Measurements from ENCODE around the gene CAPN12.

The CAPN12 gene

DNA sequence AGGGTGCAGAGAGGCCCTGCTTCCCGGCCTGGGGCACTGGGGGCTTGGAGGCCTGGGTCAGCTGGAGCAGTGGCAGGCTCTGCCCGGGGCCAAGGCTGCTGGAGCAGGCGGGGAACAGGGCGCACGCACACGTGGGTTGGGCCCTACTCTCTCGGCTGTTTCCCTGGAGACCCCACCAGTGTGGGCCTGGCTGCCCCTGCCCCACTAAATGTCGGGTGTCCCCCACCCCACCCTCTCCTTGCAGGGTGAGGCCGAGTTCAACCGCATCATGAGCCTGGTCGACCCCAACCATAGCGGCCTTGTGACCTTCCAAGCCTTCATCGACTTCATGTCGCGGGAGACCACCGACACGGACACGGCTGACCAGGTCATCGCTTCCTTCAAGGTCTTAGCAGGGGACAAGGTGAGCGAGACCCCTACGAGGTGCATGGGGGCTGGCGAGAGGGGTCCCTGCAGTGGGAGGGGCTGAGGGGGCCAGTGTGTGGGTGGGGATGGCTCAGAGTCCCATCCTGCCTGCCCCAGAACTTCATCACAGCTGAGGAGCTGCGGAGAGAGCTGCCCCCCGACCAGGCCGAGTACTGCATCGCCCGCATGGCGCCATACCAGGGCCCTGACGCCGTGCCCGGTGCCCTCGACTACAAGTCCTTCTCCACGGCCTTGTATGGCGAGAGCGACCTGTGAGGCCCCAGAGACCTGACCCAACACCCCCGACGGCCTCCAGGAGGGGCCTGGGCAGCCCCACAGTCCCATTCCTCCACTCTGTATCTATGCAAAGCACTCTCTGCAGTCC, 15.3 kb downstream of the CAPN12 start:
- no peak overlapping the region for H3K4me3 ChIP-seq (ENCODE audit: low read depth, low read length)

GRCh38 chr19:38727868-38728660, 16.2 kb downstream of the CAPN12 start:
- H3K4me3 ChIP-seq (ENCODE audit: low read depth, low read length), result no peak overlapping the region
- TF ChIP-seq, protein P1, sequence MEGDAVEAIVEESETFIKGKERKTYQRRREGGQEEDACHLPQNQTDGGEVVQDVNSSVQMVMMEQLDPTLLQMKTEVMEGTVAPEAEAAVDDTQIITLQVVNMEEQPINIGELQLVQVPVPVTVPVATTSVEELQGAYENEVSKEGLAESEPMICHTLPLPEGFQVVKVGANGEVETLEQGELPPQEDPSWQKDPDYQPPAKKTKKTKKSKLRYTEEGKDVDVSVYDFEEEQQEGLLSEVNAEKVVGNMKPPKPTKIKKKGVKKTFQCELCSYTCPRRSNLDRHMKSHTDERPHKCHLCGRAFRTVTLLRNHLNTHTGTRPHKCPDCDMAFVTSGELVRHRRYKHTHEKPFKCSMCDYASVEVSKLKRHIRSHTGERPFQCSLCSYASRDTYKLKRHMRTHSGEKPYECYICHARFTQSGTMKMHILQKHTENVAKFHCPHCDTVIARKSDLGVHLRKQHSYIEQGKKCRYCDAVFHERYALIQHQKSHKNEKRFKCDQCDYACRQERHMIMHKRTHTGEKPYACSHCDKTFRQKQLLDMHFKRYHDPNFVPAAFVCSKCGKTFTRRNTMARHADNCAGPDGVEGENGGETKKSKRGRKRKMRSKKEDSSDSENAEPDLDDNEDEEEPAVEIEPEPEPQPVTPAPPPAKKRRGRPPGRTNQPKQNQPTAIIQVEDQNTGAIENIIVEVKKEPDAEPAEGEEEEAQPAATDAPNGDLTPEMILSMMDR (IDR thresholded peaks at IDR 0.05; ENCODE audit: low read depth, low read length), result no peak

More for the DNA sequence above, 15.3 kb downstream of the CAPN12 start:
- TF ChIP-seq, protein P1 (IDR thresholded peaks at IDR 0.05; ENCODE audit: low read depth, low read length), result no peak

DNA sequence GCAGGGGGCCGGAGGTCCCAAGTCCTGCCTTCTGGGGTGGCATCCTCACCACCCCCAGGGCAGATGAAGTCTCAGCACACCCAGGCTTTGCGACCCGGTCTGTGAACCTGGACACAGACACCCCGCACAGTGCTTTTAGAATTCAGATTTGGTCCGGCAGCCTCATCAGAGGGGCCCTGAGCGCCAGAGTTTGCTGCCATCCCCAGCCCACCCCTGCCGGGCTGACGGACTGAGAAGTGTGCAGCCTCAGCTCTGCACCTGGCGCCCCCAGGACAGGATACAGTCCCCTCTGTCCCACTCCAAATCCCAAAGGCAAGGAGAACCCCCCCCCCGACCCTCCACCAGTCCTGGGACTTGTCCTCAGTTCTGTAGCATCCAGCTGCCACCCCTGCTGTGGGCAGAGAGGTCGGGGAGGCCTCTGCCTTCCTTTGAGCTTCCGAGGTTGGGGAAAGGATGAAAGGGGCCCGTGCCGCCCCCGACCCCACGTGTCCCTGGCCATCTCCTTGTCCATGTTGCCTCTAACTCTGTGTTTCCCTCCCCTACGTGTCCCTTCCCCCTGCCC, 16.9 kb downstream of the CAPN12 start:
- no peak overlapping the region for H3K4me3 ChIP-seq (ENCODE audit: low read depth, low read length)
- TF ChIP-seq, protein P1 (IDR thresholded peaks at IDR 0.05; ENCODE audit: low read depth, low read length), result no peak

DNA sequence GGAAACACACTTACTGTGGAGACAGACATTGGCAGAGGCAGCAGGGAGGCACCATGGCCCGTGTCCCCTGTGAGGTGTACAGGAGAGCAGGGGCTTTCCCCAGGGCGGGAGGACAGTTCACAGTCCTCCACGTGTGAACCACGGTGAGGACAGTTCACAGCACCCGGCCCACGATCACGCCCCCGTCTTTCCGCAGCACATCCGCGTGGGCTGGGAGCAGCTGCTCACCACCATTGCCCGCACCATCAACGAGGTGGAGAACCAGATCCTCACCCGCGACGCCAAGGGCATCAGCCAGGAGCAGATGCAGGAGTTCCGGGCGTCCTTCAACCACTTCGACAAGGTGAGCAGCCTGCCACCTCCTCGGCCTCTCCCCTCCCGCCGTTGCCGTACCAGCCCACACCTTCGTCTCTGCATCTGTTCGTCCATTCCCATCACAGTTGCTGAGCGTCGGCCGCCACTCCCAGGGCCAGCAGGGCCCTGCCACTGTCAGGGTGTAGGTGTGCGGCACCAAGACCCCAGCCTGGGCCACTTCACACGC, 17.4 kb downstream of the CAPN12 start:
- no peak overlapping the region for H3K4me3 ChIP-seq (ENCODE audit: low read depth, low read length)
- TF ChIP-seq, protein P1 (IDR thresholded peaks at IDR 0.05; ENCODE audit: low read depth, low read length), result no peak

DNA sequence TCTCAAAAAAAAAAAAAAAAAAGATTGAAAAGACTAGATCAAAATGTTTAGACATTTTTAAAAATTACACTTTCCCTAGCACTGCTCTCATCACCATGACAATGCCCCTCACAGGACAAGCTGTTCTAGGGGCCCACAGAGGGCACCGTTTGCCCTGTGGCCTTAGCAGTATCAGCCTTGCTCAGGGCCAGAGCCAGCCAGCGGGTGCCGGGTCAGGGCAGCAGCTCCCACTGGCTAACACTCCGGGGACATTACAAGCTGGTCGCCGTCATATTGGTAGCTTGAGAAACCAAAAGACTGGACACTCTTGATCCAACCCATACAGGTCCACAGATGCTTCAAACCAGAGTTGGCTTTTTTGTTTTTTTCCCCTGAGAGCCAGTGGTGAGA, 18.0 kb downstream of the CAPN12 start:
- TF ChIP-seq, protein P1 (IDR thresholded peaks at IDR 0.05; ENCODE audit: low read depth, low read length), result no peak
- no peak overlapping the region for H3K4me3 ChIP-seq (ENCODE audit: low read depth, low read length)

- H3K4me3 ChIP-seq (ENCODE audit: low read depth, low read length), result no peak overlapping the region
- TF ChIP-seq, protein P1 (IDR thresholded peaks at IDR 0.05; ENCODE audit: low read depth, low read length), result no peak
Observed at GRCh38 chr19:38725469-38726283, 18.6 kb downstream of the CAPN12 start.
